ENCODE measurements around the gene CYB5RL.

GRCh38 chr1:54199151-54199764, 572 bp downstream of the CYB5RL start:
- TF ChIP-seq EZH2 (IDR thresholded peaks at IDR 0.05) = no peak
- no peak for TF ChIP-seq POLR2AphosphoS5 (IDR thresholded peaks at IDR 0.05; ENCODE audit: borderline replicate concordance, low read depth, low read length)

Data from SK-N-MC (cell line).